Left hindlimb (tissue), 1 donor: ENCODE data around the gene TOR2A.
A peak's percentile ranks its signal among the peaks of the same experiment; 100 is the strongest.

Experiments
- DNase-seq: peaks from one replicate; pipeline ENCODE4 v3.0.0-alpha.2; 2018

The TOR2A gene

GRCh38 chr9:127715470-127716337, 19.4 kb downstream of the TOR2A start, which contains the start of the genes PTRH1 and TTC16:
PTRH1 (minus strand) TSS chr9:127715663; CDS start chr9:127715639, 24 bp downstream.
TTC16 (plus strand) TSS chr9:127716079; CDS start chr9:127716146, 67 bp downstream.
- DNase-seq, result peak; percentile 98

- DNase-seq, result no peak
Observed at GRCh38 chr9:127714951-127715469, 20.1 kb downstream of the TOR2A start.

- no peak for DNase-seq
Observed at GRCh38 chr9:127714020-127714750, 20.9 kb downstream of the TOR2A start.

GRCh38 chr9:127712867-127713266, 22.2 kb downstream of the TOR2A start:
- no peak for DNase-seq

- DNase-seq, result no peak
Observed at GRCh38 chr9:127712371-127712770, 22.7 kb downstream of the TOR2A start.

GRCh38 chr9:127711831-127712274, 23.2 kb downstream of the TOR2A start:
- no peak for DNase-seq

- DNase-seq, result no peak
Observed at GRCh38 chr9:127711226-127711701, 23.8 kb downstream of the TOR2A start.

- DNase-seq, result no peak
Observed at GRCh38 chr9:127710204-127710783, 24.8 kb downstream of the TOR2A start.

- no peak for DNase-seq
Observed at GRCh38 chr9:127708952-127709587, 26.0 kb downstream of the TOR2A start.

- no peak for DNase-seq
Observed at GRCh38 chr9:127707766-127708165, 27.3 kb downstream of the TOR2A start.

GRCh38 chr9:127706836-127707241, 28.3 kb downstream of the TOR2A start, which contains the start of gene CFAP157:
CFAP157 (plus strand) TSS chr9:127706988; CDS start chr9:127707032, 44 bp downstream.
- DNase-seq, result no peak

- DNase-seq, result no peak
Observed at GRCh38 chr9:127705577-127706379, 29.3 kb downstream of the TOR2A start.

GRCh38 chr9:127703289-127703946, 31.7 kb downstream of the TOR2A start:
- no peak for DNase-seq

GRCh38 chr9:127700594-127701255, 34.4 kb downstream of the TOR2A start:
- no peak for DNase-seq

- no peak for DNase-seq
Observed at GRCh38 chr9:127700140-127700539, 35.0 kb downstream of the TOR2A start.

GRCh38 chr9:127698985-127699670, 36.0 kb downstream of the TOR2A start:
- DNase-seq, result peak; percentile 96

GRCh38 chr9:127698386-127698785, 36.7 kb downstream of the TOR2A start:
- no peak for DNase-seq

- no peak for DNase-seq
Observed at GRCh38 chr9:127697575-127697974, 37.5 kb downstream of the TOR2A start.

GRCh38 chr9:127694890-127695720, 40.0 kb downstream of the TOR2A start:
- no peak for DNase-seq
